ENCODE results near the gene CEP20.

Gene CEP20

DNA sequence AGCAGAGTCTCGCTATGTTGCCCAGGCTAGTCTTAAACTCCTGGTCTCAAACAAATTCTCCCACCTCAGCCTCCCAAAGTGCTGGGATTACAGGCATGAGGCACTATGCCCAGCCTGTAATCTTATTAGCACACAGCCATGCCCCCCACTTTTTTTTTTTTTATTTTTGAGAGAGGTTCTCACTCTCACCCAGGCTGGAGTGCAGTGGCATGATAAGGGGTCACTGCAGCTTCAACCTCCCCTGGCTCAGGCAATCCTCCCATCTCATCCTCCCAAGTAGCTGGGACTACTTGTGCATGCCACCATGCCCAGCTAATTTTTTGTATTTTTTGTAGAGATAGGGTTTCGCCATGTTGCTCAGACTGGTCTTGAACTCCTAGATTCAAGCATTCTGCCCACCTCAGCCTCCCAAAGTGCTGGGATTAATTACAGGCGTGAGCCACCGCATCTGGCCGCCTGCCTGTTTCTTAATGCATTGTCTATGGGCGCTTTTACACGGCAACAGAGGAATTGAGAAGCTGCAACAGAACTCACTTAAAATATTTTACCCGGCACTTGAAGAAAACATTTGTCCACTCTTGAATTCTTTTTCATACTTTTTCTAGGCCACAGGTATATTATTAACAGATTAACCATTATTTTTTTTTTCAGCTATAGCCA is 8.8 kb upstream of the CEP20 start:
- DNase-seq: no peak

- DNase-seq: no peak
These were observed 6.4 kb upstream of the CEP20 start for GRCh38 chr16:15894571-15895374.

- DNase-seq: no peak
These were observed 3.1 kb upstream of the CEP20 start for GRCh38 chr16:15891508-15891907.

GRCh38 chr16:15887283-15887682 is 1.1 kb downstream of the CEP20 start:
- no peak for DNase-seq

- DNase-seq: no peak
These were observed 2.3 kb downstream of the CEP20 start for GRCh38 chr16:15886078-15886477.

- DNase-seq: no peak
These were observed 2.8 kb downstream of the CEP20 start for GRCh38 chr16:15885560-15886001.

DNA sequence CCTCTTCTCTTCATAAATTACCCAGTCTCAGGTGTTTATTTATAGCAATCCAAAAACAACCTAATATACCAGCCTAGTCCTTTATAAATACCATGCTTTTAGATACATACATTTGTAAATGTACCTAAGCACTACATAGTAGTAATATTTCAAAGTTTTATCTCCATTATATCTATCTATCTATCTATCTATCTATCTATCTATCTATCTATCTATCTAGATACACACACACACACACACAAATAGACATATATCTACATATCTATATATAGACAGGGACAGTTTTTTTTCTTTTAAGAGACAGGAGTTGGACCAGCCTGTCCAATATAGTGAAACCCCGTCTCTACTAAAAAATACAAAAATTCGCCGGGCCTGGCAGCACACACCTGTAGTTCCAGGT is 5.8 kb downstream of the CEP20 start:
- DNase-seq: no peak

- no peak for DNase-seq
These were observed 6.5 kb downstream of the CEP20 start for GRCh38 chr16:15881794-15882379.

DNA sequence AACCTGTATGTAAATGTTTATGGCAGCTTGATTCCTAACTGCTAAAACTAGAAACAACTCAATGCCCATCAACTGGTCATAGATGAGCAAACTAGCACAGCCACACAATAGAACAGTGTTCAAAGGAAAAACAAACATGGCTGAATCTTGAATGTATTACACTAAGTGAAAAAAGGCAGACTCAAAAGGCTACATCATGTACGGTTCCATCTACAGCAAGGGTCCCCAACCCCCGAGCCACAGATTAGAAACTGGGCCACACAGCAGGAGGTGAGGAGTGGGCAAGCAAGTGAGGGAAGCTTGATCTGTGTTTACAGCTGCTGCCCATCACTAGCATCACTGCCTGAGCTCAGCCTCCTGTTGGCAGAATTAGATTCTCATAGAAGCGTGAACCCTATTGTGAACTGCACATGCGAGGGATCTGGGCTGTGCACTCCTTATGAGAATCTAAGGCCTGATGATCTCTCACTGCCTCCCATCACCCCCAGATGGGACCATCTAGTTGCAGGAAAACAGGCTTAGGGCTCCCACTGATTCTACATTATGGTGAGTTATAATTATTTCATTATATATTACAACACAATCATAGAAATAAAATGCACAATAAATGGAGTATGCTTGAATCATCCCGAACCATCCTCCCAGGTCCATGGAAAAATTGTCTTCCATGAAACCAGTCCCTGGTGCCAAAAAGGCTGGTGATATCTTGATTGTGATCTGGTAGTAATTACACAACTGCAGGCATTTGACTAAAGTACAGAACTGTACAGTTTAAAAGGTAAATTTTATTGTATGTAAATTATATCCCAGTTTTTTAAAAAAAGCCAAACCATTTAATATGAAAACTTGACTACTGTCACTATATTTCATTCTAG is 7.7 kb downstream of the CEP20 start:
- no peak for DNase-seq

DNA sequence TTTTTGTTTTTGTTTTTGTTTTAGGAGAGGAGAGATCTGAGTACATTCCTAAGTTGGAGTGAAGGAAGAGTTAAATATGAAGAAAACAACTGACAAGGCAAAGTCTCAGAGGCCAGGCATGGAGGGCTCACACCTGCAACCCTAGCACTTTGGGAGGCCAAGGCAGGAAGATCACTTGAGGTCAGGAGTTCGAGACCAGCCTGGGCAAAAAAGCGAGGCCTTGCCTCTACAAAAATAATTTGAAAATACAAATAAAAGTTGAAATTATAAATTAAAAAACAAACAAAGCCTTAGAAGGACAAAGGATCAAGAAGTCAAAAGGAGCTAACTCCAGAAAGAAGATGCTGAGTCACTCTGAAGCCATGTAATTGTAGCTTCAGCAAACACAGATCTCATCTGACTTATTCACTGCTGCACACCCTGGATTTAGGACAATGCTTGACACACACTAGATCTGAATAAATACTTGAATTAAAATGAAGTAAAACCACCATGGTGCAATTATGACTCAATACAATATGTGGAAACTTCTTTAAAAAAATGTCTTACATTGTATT is 9.1 kb downstream of the CEP20 start:
- DNase-seq: no peak

- DNase-seq: no peak
These were observed 11.9 kb downstream of the CEP20 start for GRCh38 chr16:15876503-15876902.

- peak; percentile 9 for DNase-seq
These were observed 13.6 kb downstream of the CEP20 start for GRCh38 chr16:15874745-15875314.

DNA sequence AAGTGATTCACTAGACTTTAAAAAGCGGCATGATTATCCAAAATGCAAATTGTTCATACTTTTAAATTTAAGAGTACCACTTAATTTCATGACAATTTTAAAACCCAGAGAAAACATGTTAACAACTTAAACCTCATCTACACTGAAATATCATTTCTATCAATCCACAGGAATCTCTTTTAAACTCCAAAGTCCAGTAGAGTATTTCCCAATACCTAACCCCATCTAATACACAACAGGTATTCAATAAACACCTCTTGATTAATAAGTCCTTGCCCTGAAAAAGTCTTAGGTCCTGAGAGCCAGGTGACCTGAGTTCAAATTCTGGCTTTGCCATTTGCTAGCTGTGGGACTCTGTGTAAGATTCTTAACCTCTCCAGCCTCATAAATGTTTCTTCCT is 14.7 kb downstream of the CEP20 start:
- no peak for DNase-seq

GRCh38 chr16:15873301-15873700 is 15.1 kb downstream of the CEP20 start:
- no peak for DNase-seq

DNA sequence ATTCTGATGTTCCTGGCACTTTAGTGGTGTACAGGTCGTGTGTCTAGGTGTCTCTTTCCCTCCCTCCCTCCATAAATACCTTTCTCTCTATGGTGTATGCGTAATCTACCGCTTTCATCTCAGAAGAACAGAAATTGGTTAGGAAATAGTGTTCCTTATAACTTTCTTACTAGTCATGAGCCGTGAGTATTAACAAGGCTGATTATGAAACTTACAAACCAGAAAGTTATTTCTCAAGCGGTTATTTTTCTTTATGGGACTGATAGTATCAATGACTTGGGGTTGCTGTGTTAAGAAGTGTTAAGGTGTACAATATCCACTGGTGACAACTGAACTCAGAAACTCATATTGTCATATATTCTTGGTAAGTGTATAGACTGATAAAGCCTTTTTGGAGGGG is 18.4 kb downstream of the CEP20 start:
- DNase-seq: no peak

GRCh38 chr16:15866451-15866850 is 22.0 kb downstream of the CEP20 start:
- DNase-seq: no peak

- no peak for DNase-seq
These were observed 22.7 kb downstream of the CEP20 start for GRCh38 chr16:15865742-15866141.

DNA sequence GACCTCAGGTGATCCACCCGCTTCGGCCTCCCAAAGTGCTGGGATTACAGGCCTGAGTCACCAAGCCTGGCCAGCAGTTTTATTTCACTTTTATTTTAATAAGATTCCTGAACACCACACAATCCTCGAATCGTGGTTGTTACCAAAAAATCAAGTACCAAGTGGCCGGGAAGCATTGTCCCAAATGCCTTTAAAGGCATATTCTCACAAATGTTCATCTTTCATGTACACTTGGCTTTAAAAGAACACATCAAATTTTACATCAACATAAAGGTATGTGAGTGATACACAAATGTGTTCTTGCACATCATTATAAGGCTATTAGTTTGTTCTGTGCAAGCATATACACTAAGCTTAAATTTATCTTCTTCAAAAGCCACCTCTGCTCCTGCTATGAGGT is 23.5 kb downstream of the CEP20 start:
- no peak for DNase-seq

GRCh38 chr16:15861996-15862395 is 26.4 kb downstream of the CEP20 start:
- DNase-seq: no peak

- no peak for DNase-seq
These were observed 29.3 kb downstream of the CEP20 start for GRCh38 chr16:15858921-15859668.

DNA sequence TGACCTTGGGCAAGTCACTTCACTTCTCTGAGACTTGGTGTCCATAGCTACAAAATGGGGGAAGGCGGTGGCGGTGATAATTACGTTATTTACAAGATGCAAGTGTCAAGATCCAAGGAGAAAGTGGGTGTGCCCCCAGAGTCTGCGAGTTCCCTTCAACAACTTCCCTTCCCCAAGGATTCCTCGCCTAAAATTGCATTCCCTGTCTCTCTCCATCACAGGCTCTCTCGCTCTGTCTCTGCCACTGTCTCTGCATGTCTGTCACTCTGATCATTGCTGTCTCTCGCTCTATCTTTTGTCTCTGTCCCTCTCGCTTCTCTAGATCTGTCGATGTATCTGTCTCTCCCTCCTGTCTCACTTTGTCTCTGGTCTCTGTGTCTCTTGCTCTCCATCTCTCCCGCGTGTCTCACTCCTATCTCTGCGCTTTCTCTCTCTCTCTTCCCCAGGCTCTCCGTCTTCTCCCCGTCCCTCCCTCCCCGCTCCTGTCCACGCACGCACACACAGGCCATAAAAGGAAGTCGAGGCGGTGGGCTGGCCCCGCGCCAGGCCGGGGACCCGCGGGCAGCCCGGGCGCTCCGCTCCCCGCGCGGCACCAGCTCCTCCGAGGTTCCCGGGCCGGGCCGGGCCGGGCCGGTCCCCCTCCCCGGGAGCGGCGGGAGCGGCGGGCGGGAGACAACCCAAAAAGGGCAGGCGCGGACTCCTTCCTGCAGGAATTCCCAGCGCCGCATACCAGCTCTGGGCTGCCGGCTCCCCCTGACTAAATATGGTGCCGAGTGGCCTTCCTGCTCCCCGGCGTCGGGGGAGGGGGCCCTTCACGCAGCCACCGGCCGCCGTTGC is 30.5 kb downstream of the CEP20 start:
- no peak for DNase-seq

All from DMS153 (cell line).